ENCODE measurements around the gene EIF2B5.

The EIF2B5 gene

GRCh38 chr3:184183679-184184078 lies 48.5 kb downstream of the EIF2B5 start:
- H3K4me3 ChIP-seq (ENCODE audit: low read length) = no peak overlapping the region
- DNase-seq (ENCODE audit: low read depth) = no peak
- TF ChIP-seq, protein P1, sequence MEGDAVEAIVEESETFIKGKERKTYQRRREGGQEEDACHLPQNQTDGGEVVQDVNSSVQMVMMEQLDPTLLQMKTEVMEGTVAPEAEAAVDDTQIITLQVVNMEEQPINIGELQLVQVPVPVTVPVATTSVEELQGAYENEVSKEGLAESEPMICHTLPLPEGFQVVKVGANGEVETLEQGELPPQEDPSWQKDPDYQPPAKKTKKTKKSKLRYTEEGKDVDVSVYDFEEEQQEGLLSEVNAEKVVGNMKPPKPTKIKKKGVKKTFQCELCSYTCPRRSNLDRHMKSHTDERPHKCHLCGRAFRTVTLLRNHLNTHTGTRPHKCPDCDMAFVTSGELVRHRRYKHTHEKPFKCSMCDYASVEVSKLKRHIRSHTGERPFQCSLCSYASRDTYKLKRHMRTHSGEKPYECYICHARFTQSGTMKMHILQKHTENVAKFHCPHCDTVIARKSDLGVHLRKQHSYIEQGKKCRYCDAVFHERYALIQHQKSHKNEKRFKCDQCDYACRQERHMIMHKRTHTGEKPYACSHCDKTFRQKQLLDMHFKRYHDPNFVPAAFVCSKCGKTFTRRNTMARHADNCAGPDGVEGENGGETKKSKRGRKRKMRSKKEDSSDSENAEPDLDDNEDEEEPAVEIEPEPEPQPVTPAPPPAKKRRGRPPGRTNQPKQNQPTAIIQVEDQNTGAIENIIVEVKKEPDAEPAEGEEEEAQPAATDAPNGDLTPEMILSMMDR (IDR thresholded peaks at IDR 0.05; ENCODE audit: insufficient read depth, low read depth, low read length, missing control alignments) = no peak

DNA sequence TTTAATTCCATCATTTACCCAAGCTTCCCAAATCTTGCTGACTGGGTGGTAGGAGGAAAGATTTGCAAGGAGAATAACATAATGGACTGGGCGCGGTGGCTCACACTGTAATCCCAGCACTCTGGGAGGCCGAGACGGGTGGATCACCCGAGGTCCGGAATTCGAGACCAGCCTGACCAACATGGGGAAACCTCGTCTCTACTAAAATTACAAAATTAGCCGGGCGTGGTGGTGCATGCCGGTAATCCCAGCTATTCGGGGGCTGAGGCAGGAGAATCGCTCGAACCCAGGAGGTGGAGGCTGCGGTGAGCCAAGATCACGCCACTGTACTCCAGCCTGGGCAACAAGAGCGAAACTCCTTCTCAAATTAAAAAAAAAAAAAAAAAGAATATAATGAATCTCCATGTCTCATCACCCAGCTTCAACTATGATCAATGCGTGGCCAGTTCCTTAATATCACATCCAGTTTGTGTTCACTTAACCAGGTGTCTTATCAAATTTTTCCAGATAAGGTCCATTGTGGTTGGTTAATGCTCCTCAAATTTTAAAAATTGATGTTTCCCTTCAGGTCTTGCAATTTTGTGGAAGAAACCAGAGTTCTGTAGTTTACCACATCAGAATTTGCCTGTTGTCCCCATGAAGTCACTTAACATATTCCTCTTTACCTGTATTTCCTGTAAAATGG lies 49.5 kb downstream of the EIF2B5 start:
- no peak overlapping the region for H3K4me3 ChIP-seq (ENCODE audit: low read length)
- no peak for DNase-seq (ENCODE audit: low read depth)
- TF ChIP-seq, protein P1 (IDR thresholded peaks at IDR 0.05; ENCODE audit: insufficient read depth, low read depth, low read length, missing control alignments) = no peak

- peak; percentile 99 for DNase-seq (ENCODE audit: low read depth)
- peak overlapping the region; percentile 97 for H3K4me3 ChIP-seq (ENCODE audit: low read length)
- TF ChIP-seq, protein P1 (IDR thresholded peaks at IDR 0.05; ENCODE audit: insufficient read depth, low read depth, low read length, missing control alignments) = no peak
Measured at GRCh38 chr3:184185461-184186183, 50.5 kb downstream of the EIF2B5 start.

DNA sequence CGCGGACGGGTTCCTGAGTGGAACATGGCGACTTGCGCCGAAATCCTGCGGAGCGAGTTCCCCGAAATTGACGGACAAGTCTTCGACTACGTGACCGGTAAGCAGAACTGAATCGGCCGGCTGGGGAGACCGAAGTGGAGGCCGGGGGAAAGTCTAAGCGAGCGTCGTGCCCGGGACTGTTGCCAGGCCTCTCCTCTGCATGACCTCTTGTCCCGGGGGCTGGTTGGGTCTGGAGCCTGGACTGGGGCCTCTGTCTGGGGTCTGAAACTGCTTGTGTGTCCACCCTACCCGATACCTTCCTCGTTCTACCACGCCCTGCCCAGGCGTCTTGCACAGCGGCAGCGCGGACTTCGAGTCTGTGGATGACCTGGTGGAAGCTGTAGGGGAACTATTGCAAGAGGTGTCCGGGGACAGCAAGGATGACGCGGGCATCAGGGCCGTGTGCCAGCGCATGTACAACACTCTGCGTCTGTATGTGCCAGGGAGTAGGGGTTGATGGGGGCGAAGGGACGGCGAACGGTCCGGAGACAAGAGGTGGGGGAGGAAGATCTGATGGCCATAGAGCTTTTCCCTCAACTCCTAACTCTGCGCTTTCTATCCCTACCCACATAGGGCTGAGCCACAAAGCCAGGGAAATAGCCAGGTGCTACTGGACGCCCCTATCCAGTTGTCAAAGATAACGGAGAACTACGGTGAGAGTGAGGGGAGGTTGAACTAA lies 51.2 kb downstream of the EIF2B5 start, which contains the start of gene ABCF3:
ABCF3 (plus strand) TSS at position 16 of the 718 bp plus-strand sequence; CDS start at position 25, 9 bp downstream.
- peak within 1 kb of the TSS; percentile 97 for H3K4me3 ChIP-seq (ENCODE audit: low read length)
- TF ChIP-seq, protein P1 (IDR thresholded peaks at IDR 0.05; ENCODE audit: insufficient read depth, low read depth, low read length, missing control alignments) = no peak
- DNase-seq (ENCODE audit: low read depth) = peak; percentile 46

GRCh38 chr3:184186902-184187207 lies 51.7 kb downstream of the EIF2B5 start:
- no peak for DNase-seq (ENCODE audit: low read depth)
- TF ChIP-seq, protein P1 (IDR thresholded peaks at IDR 0.05; ENCODE audit: insufficient read depth, low read depth, low read length, missing control alignments) = no peak
- peak overlapping the region; percentile 97 for H3K4me3 ChIP-seq (ENCODE audit: low read length)

DNA sequence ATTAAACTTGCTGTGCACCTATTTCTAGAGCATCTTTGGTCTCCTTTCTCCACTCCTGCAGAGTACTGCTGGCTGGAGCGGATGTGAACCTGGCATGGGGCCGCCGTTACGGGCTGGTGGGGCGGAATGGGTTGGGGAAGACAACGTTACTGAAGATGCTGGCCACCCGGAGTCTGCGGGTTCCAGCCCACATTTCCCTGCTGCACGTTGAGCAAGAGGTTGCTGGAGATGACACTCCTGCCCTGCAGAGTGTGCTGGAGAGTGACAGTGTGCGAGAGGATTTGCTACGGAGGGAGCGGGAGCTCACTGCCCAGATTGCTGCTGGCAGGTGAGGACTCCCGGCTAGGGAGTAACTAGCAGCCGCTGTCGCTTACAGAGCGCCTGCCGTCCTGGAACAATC lies 52.9 kb downstream of the EIF2B5 start:
- H3K4me3 ChIP-seq (ENCODE audit: low read length) = no peak overlapping the region
- DNase-seq (ENCODE audit: low read depth) = no peak
- TF ChIP-seq, protein P1 (IDR thresholded peaks at IDR 0.05; ENCODE audit: insufficient read depth, low read depth, low read length, missing control alignments) = no peak

Measured in epithelial cell of esophagus (primary cell).